GM12872 (cell line): ENCODE results near the gene SMARCA4.

Experiments used
- CTCF ChIP-seq: IDR thresholded peaks from 3 replicates; pipeline ENCODE4 v1.5.1; 2011; ENCODE audit warnings: low read depth, mild to moderate bottlenecking, low read length, moderate library complexity; ENCODE audit not compliant: insufficient read depth

SMARCA4 gene

DNA sequence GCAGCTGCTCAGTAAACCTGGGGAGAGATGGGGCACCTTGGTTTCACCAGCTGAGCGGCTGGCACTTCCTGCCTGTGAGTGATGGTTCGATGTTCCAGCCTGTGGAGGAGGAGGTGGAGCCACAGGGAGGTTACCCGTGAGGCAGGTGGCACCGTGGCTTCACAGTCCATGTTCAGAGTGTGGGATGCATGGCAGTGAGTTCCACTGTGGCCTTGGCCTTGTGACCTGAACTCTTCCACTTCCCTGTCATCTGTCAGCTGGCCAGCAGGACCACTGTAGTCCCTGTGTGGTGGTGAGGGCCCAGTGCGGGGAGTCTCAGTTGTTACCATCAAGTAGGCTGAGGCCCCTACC, 16.9 kb downstream of the SMARCA4 start:
- TF ChIP-seq CTCF: no peak

DNA sequence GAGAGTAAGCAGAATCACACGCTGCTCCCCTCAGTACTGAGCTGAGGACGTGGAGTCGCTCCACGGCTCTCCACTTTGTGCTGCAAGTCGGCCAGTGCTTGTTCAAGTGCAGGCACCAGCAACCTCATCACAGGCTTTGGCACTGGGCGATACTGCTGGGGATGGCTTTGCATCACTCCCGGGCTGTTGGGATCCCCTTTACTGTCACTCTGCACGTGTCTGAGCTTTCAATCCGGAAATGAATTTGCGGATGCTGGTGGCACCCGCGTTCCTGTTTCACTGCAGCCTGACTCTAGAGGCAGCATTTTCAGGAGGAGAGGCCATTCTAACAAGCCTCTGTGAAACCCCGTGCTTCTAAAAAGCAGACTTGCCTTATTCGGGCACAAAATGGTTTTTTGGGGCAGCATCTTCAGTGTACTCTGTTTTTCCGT, 19.1 kb downstream of the SMARCA4 start:
- TF ChIP-seq CTCF: no peak

- TF ChIP-seq CTCF: no peak
Measured at GRCh38 chr19:10981252-10981895, 20.5 kb downstream of the SMARCA4 start.

GRCh38 chr19:10983026-10983425, 22.2 kb downstream of the SMARCA4 start:
- no peak for TF ChIP-seq CTCF

DNA sequence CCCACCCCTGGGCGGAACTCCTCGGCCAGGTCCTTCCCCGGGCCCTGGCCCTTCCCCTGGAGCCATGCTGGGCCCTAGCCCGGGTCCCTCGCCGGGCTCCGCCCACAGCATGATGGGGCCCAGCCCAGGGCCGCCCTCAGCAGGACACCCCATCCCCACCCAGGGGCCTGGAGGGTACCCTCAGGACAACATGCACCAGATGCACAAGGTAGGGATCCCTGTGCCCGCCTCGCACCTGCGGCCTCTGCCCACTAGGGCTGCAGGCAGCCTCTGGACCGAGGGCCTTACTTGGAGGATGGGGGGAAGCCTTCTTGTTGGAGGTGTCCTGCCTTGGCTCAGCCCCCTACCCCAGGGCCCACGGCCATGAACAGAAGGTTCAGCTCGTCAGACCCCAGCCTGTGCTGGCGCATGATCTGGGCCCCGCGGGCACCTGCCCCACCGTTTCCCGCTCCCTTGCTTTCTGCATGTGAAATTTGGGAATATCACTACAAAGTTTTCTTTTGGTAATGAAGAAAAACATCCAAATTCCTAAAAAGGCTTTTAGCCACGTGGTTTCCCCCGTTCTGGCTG, 23.4 kb downstream of the SMARCA4 start:
- no peak for TF ChIP-seq CTCF

DNA sequence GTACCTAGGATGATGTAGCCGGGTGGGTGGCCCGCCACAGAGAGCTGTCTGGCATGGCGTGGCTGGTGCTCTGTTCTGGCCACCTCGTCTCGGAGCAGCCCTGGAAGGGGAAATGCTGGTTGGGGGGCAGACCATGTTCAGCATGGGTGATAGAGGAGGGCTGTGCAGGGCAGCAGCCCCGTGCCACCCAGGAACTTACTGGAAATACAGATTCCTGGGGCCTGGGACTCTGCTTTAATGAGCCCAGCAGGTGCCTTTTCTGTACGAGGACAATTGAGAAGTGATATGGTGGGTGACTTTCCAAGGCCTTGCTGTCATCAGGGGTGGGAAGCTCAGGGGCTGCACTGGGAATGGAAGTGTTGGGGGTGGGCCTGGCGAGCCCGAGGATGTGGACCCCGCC, 24.7 kb downstream of the SMARCA4 start:
- TF ChIP-seq CTCF: no peak

DNA sequence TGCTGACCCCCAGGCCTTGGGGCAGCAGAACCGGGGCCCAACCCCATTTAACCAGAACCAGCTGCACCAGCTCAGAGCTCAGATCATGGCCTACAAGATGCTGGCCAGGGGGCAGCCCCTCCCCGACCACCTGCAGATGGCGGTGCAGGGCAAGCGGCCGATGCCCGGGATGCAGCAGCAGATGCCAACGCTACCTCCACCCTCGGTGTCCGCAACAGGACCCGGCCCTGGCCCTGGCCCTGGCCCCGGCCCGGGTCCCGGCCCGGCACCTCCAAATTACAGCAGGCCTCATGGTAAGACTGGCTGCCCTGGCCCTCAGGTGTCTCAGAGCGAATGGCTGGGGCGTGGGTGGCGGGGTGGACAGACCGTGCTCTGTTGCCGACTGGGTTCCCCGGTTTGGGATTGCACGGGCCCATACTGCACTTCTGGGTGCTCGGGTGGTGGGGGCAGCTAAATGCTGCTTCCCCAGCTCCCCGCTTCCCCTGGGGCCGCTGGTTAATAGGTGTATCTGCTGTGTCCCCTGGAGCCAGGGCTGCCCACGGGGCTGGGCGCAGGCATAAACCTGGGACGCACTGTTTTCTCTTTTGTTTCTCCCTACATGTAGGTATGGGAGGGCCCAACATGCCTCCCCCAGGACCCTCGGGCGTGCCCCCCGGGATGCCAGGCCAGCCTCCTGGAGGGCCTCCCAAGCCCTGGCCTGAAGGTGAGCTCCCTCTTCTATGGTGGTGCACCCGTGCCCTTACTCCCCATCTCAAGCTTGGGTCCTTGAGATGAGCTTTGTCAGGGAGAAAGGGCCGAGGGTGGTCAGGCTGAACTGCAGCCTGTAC, 25.7 kb downstream of the SMARCA4 start:
- no peak for TF ChIP-seq CTCF
